GM12874 (cell line): ENCODE measurements around the gene IFT81.

Experiments used
- CTCF ChIP-seq: IDR thresholded peaks from 2 replicates; pipeline ENCODE4 v1.5.1; 2011; ENCODE audit warnings: low read depth, mild to moderate bottlenecking, control low read depth, low read length, moderate library complexity; ENCODE audit not compliant: insufficient read depth

IFT81 gene

GRCh38 chr12:110222433-110222832 is 98.3 kb downstream of the IFT81 start:
- no peak for TF ChIP-seq CTCF

GRCh38 chr12:110223777-110224378 is 99.7 kb downstream of the IFT81 start:
- TF ChIP-seq CTCF, result no peak

GRCh38 chr12:110224379-110225304 is 100.5 kb downstream of the IFT81 start:
- TF ChIP-seq CTCF, result no peak

GRCh38 chr12:110227138-110227537 is 103.0 kb downstream of the IFT81 start:
- no peak for TF ChIP-seq CTCF

- TF ChIP-seq CTCF, result no peak
Measured at GRCh38 chr12:110228756-110229155, 104.6 kb downstream of the IFT81 start.

GRCh38 chr12:110229409-110229808 is 105.3 kb downstream of the IFT81 start:
- no peak for TF ChIP-seq CTCF

- TF ChIP-seq CTCF, result no peak
Measured at GRCh38 chr12:110230655-110231054, 106.5 kb downstream of the IFT81 start.
